ENCODE data around the gene OR2A25.

DNA sequence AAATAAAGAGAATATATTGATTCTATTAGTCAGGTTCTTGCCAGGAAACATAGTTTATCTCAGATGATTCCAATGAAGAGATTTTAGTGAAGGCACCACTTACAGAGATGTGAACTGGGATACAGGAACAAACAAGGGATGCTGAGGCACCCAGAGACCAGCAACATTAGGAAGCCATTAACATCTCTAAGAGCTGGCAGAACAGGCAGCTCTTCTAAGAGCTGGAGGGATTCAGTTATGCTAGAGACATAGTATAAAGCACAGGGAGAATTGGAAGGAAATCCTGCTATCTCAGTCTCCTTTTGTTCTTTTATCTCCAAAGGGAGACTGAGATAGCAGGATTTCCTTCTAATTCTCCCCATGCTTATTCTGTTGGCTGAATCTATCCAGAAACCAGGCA is 47.4 kb upstream of the OR2A25 start:
- TF ChIP-seq, protein P1, sequence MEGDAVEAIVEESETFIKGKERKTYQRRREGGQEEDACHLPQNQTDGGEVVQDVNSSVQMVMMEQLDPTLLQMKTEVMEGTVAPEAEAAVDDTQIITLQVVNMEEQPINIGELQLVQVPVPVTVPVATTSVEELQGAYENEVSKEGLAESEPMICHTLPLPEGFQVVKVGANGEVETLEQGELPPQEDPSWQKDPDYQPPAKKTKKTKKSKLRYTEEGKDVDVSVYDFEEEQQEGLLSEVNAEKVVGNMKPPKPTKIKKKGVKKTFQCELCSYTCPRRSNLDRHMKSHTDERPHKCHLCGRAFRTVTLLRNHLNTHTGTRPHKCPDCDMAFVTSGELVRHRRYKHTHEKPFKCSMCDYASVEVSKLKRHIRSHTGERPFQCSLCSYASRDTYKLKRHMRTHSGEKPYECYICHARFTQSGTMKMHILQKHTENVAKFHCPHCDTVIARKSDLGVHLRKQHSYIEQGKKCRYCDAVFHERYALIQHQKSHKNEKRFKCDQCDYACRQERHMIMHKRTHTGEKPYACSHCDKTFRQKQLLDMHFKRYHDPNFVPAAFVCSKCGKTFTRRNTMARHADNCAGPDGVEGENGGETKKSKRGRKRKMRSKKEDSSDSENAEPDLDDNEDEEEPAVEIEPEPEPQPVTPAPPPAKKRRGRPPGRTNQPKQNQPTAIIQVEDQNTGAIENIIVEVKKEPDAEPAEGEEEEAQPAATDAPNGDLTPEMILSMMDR (IDR thresholded peaks at IDR 0.05): no peak
- no peak for TF ChIP-seq POLR2AphosphoS5 (IDR thresholded peaks at IDR 0.05)
- no peak for TF ChIP-seq POLR2A (IDR thresholded peaks at IDR 0.05)

Measured in breast epithelium (tissue), 3 donors.